Measurements from ENCODE around the gene SYT7.

DNA sequence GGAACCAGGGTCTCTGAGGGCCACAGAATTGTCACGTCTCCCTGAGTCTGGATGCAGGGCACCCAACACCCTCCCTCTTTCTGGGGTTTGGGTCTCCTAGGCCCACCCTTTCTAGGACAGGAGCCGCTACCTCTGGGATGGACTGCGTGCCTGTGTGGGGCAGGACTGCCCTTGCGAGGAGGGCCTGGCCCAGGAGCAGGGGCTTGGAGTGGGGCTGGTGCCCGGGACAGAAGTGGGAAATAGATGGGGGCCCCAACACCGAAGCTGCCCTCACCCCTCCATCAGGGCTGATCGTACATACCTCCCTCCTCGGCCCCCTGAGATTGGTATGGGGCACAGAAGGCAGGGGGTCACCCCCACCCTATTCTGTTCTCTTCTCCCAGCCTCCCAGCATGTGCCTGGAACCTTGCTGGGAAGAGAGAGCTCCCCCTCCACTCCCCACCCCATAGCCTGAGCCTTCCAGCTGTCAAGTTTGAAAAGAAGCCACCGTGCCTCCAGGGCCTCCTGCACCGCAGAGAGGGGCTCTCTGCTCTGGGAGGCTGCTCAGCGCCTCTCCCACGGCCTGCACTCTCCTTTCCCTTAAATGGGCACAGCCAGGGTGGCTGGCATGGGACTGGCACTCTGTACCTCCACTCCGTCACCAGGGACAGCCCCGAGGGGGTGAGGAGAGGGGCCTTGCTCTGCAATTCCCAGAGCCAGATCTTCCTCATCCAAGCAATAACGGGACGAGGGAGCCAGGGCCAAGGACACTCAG, 70.5 kb downstream of the SYT7 start:
- TF ChIP-seq POLR2A (IDR thresholded peaks at IDR 0.05; ENCODE audit: low read length) (no peak), GATA1 (IDR thresholded peaks at IDR 0.05; ENCODE audit: low read depth, low read length) (no peak)
